A673 (cell line): Measurements from ENCODE around the gene CASZ1. TPM values are rescaled to one million over a fixed set of nuclear protein-coding genes. Genes with fewer than 3 reads are reported as not detected.

Source experiments
- BruUV-seq: library from RNA; stranded (reverse); fragments of 400-500 nt; replicated peaks from 2 replicates; lab custom pipeline; 2021; lab: Mats Ljungman, UMichigan
- CTCF ChIA-PET: fragments of 300-600 bp; sonication (Branson Sonifier 250); formaldehyde crosslinking; loops from one replicate; lab custom pipeline; 2022; ENCODE audit warnings: antibody characterized with exemption; lab: Charles Lee
- POLR2A ChIA-PET: fragments of 300-600 bp; sonication (Branson Sonifier 250); formaldehyde crosslinking; loops from one replicate; lab custom pipeline; 2022; ENCODE audit warnings: antibody characterized with exemption; ENCODE audit not compliant: low non-redundant PET; lab: Charles Lee
- DNase-seq: peaks from one replicate; pipeline ENCODE4 v3.0.0-alpha.2; 2015; ENCODE audit warnings: low spot score
- H3K27ac ChIP-seq: fragments of 200-600 bp; sonication (generic); 2 replicates; pipeline ENCODE4 v1.5.1; 2016; ENCODE audit warnings: mixed run types, low read depth, mild to moderate bottlenecking, mixed read lengths, antibody characterized with exemption, low read length; ENCODE audit not compliant: poor library complexity, severe bottlenecking
- H3K27me3 ChIP-seq: fragments of 200-600 bp; sonication (generic); replicated peaks from 2 replicates; pipeline ENCODE4 v1.6.1; 2017; ENCODE audit warnings: mixed run types, low read depth, mild to moderate bottlenecking, mixed read lengths, antibody characterized with exemption, low read length; ENCODE audit not compliant: insufficient read depth, poor library complexity
- H3K36me3 ChIP-seq: fragments of 200-600 bp; sonication (generic); 2 replicates; pipeline ENCODE4 v1.6.1; 2016; ENCODE audit warnings: mixed run types, mild to moderate bottlenecking, mixed read lengths, antibody characterized with exemption, low read length; ENCODE audit not compliant: insufficient read depth, poor library complexity, severe bottlenecking
- H3K4me1 ChIP-seq: fragments of 200-600 bp; sonication (generic); 2 replicates; pipeline ENCODE4 v1.6.1; 2017; ENCODE audit warnings: mixed run types, mild to moderate bottlenecking, mixed read lengths, antibody characterized with exemption, low read length; ENCODE audit not compliant: insufficient read depth, poor library complexity, severe bottlenecking
- H3K4me3 ChIP-seq: fragments of 200-600 bp; sonication (generic); 2 replicates; pipeline ENCODE4 v1.5.1; 2016; ENCODE audit warnings: low read depth, mixed run types, mild to moderate bottlenecking, mixed read lengths, low read length; ENCODE audit not compliant: poor library complexity, severe bottlenecking
- H3K9me3 ChIP-seq: fragments of 200-600 bp; sonication (generic); 2 replicates; pipeline ENCODE4 v1.6.1; 2016; ENCODE audit warnings: mixed run types, low read depth, mild to moderate bottlenecking, mixed read lengths, antibody characterized with exemption, low read length; ENCODE audit not compliant: poor library complexity, severe bottlenecking
- EZH2 ChIP-seq: fragments of 200-600 bp; sonication (generic); IDR thresholded peaks from 2 replicates; pipeline ENCODE4 v1.6.1; 2017; ENCODE audit warnings: borderline replicate concordance, low read depth, mild to moderate bottlenecking, mixed read lengths, antibody characterized with exemption, low read length; ENCODE audit not compliant: poor library complexity, severe bottlenecking
- intact Hi-C: fragments of 100-400 bp; cut with micrococcal nuclease; formaldehyde crosslinking; loops from one replicate; pipeline ENCODE4 v1.10.0; 2022; ENCODE audit not compliant: unreplicated experiment
- total RNA-seq: library from RNA; stranded (reverse); gene quantifications from 2 replicates; pipeline ENCODE4 v1.2.3, GENCODE V29; 2021
- TF ChIP-seq, protein P1 (sequence below): fragments of 300-800, 200-600 bp; sonication (generic); conservative IDR thresholded peaks from 2 replicates; pipeline ENCODE4 v1.5.1; 2017; ENCODE audit warnings: low read depth, mild to moderate bottlenecking, antibody characterized with exemption, low read length, moderate library complexity, mixed read lengths

Gene CASZ1
- total RNA-seq, 1 experiment from 2014 or later: 1.9 TPM

DNA sequence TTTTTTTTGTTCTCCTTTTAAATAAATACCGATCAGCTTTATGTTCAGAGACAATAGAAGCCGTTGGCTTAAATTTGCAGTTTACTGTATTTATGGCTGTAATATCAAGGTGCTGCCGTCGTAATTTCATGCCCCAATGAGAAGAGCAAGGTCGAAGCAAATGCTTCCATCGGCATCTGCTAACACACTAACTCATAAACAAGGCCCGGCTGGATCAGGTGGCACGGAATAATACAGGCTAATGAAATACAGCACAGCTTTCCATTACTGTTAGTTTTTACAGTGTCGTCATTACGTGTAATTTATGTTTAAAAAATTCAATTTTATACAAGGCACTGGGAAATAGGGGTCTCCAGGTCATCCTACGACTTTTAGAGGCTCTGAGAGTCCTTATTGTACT lies 202.7 kb downstream of the CASZ1 start:
- Histone ChIP-seq H3K4me1 (peaks cover 4% of the 10 kb centered on the region), H3K27ac (no peak overlapping the region), H3K4me3 (no peak overlapping the region), H3K36me3 (no peaks in the 10 kb centered on the region), H3K9me3 (no peaks in the 10 kb centered on the region), H3K27me3 (no peaks in the 10 kb centered on the region)
- TF ChIP-seq, protein P1, sequence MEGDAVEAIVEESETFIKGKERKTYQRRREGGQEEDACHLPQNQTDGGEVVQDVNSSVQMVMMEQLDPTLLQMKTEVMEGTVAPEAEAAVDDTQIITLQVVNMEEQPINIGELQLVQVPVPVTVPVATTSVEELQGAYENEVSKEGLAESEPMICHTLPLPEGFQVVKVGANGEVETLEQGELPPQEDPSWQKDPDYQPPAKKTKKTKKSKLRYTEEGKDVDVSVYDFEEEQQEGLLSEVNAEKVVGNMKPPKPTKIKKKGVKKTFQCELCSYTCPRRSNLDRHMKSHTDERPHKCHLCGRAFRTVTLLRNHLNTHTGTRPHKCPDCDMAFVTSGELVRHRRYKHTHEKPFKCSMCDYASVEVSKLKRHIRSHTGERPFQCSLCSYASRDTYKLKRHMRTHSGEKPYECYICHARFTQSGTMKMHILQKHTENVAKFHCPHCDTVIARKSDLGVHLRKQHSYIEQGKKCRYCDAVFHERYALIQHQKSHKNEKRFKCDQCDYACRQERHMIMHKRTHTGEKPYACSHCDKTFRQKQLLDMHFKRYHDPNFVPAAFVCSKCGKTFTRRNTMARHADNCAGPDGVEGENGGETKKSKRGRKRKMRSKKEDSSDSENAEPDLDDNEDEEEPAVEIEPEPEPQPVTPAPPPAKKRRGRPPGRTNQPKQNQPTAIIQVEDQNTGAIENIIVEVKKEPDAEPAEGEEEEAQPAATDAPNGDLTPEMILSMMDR: no peak
- TF ChIP-seq EZH2: no peak
- ChIA-PET CTCF (no interaction called here), POLR2A (no interaction called here)
- intact Hi-C loops: no loop called here
- DNase-seq: no peak
- BruUV-seq: no TSS peak

DNA sequence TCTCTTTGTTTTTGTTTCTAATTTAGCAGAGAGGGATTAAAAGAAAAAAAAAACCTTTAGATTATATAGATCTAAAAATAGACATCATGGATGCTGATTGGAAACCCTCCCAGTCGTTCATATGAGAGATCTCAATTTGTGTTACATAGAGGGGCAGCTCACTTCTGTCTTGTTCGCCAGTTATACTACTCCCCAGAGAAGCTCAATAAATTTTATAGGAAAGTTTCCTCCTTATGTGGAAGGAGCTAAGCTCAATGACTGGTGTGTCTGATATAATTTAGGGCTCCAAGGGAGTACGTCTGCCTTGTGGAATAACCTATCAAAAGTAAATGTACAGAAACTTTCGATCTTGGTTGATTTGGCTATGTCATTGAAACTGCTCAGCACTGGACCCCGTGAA lies 204.1 kb downstream of the CASZ1 start:
- no peaks in the 10 kb centered on the region for H3K9me3 ChIP-seq
- no peaks in the 10 kb centered on the region for H3K27me3 ChIP-seq
- no peaks in the 10 kb centered on the region for H3K36me3 ChIP-seq
- ChIA-PET CTCF (no interaction called here), POLR2A (no interaction called here)
- intact Hi-C loops: no loop called here
- H3K4me1 ChIP-seq: peaks cover 4% of the 10 kb centered on the region
- no peak overlapping the region for H3K4me3 ChIP-seq
- BruUV-seq: no TSS peak
- no peak overlapping the region for H3K27ac ChIP-seq
- no peak for DNase-seq
- TF ChIP-seq, protein P1: no peak
- no peak for TF ChIP-seq EZH2

- POLR2A ChIA-PET: no interaction called here
- no peak for DNase-seq
Measured at GRCh38 chr1:10591010-10591409, 205.4 kb downstream of the CASZ1 start.

More at GRCh38 chr1:10591010-10591409, 205.4 kb downstream of the CASZ1 start:
- Histone ChIP-seq H3K27ac (no peak overlapping the region), H3K9me3 (no peaks in the 10 kb centered on the region), H3K27me3 (no peaks in the 10 kb centered on the region), H3K4me3 (no peak overlapping the region), H3K36me3 (no peaks in the 10 kb centered on the region), H3K4me1 (peaks cover 4% of the 10 kb centered on the region)
- intact Hi-C loops: no loop called here
- no peak for TF ChIP-seq EZH2
- TF ChIP-seq, protein P1: no peak
- no TSS peak for BruUV-seq
- CTCF ChIA-PET: no interaction called here
